SK-MEL-5 (cell line): Measurements from ENCODE around the gene GOPC. TPM values are rescaled to one million over a fixed set of nuclear protein-coding genes. Genes with fewer than 3 reads are reported as not detected.

Experiments
- total RNA-seq: library from RNA; depleted of rRNA; stranded (reverse); fragments of >200 nt; shearing (Covaris generic); gene quantifications from 2 replicates; pipeline ENCODE4 v1.2.3, GENCODE V29; 2014; rRNA removed

Gene GOPC
- total RNA-seq, 1 experiment from 2014 or later = 21.5 TPM

Other genes starting within 250 kb of the GOPC start
- gene ROS1, start 176.6 kb downstream of the GOPC start, total RNA-seq = not detected in 2 replicates
- gene DCBLD1, start 119.8 kb downstream of the GOPC start, total RNA-seq = 6.5 and 10.1 TPM in 2 replicates
- gene NUS1, start 73.0 kb upstream of the GOPC start, total RNA-seq = 11.9 and 14.9 TPM in 2 replicates